Inflammatory macrophage (primary cell): Measurements from ENCODE around the gene USP46.
A peak's percentile ranks its signal among the peaks of the same experiment; 100 is the strongest.

Experiments
- DNase-seq, 2 donors: peaks; one replicate each; pipeline ENCODE4 v3.0.0-alpha.2; 2020 to 2022
- total RNA-seq, 18 experiments: gene quantifications; one replicate each; lab custom pipeline; 2026; ENCODE audit warnings: mixed read lengths in 6 of 18, inconsistent platforms in 2 of 18; lab: John Stamatoyannopoulos, UW

Gene USP46, protein sequence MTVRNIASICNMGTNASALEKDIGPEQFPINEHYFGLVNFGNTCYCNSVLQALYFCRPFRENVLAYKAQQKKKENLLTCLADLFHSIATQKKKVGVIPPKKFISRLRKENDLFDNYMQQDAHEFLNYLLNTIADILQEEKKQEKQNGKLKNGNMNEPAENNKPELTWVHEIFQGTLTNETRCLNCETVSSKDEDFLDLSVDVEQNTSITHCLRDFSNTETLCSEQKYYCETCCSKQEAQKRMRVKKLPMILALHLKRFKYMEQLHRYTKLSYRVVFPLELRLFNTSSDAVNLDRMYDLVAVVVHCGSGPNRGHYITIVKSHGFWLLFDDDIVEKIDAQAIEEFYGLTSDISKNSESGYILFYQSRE
- 8.3 to 34.8 (median 21.3) reads per million in 18 experiments for total RNA-seq

GRCh38 chr4:52659001-52659721, at the start of gene USP46:
USP46 (minus strand) TSS chr4:52659301; CDS start chr4:52659150, 151 bp downstream.
- peak; percentile 46 to 75 for DNase-seq

- no peak for DNase-seq
These were observed 45.6 kb upstream of the USP46 start for GRCh38 chr4:52704661-52705060.

DNA sequence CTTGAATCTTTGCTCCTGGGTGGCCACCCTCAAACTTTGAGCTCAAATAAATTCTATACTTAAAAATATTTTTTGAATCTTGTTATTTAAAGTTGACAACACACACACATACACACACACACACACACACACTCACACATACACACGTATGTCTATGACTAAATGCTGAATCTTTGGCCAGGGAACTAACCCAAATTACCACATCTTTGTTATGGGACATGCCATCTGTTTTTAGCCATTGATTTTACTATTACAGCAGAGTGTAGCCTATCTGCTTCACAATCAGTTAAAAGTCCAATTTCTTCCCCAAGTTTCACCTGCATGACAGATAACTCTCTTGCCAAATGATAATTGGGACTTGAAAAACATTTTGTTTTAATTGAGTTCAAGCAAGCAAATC, 45.0 kb upstream of the USP46 start:
- no peak for DNase-seq

DNA sequence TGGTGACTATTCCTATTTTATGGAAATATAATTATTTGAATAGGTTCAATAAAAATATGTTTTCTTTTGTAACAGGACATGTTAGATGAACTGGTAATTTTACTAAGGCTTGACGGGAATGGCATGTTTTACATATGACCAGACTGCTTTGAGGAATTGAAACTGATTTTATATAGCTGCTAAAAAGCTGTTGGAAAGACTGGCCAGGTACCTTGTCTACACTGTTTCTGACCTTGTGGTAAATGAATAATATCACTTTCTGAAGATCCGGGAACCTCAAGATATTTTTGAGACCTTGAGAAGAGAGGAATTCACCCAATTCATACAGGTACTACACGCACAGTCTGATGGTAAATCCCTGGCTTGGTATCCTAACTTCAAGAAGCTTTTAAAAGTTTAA, 42.1 kb upstream of the USP46 start:
- no peak for DNase-seq

GRCh38 chr4:52694936-52695335, 35.8 kb upstream of the USP46 start:
- no peak for DNase-seq

GRCh38 chr4:52693492-52693891, 34.4 kb upstream of the USP46 start:
- no peak for DNase-seq

- DNase-seq, result no peak
These were observed 30.0 kb upstream of the USP46 start for GRCh38 chr4:52689096-52689495.

DNA sequence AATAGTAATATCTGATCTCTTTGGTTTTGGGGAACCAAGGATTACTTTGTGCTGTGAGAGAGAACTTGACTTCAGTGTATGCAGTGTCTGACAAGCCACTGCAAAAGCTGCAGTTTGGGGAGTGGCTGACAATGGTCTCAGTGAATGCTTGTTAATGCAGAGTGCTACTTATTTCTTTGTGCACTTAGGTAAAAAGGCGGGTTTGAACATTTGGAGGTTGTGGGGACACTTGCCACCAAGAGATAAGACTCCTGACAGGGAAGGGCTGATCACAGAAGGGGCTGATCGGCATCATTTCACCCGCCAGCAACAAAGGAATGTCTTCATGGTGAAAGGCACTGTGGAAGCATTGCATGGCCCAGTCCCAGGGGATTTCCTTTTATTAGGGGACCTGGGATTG, 28.6 kb upstream of the USP46 start:
- DNase-seq, result no peak

- no peak for DNase-seq
These were observed 26.2 kb upstream of the USP46 start for GRCh38 chr4:52685316-52685715.

- DNase-seq, result no peak
These were observed 25.8 kb upstream of the USP46 start for GRCh38 chr4:52684896-52685295.

GRCh38 chr4:52680381-52680780, 21.3 kb upstream of the USP46 start:
- DNase-seq, result no peak

- no peak for DNase-seq
These were observed 17.4 kb upstream of the USP46 start for GRCh38 chr4:52676536-52676935.

DNA sequence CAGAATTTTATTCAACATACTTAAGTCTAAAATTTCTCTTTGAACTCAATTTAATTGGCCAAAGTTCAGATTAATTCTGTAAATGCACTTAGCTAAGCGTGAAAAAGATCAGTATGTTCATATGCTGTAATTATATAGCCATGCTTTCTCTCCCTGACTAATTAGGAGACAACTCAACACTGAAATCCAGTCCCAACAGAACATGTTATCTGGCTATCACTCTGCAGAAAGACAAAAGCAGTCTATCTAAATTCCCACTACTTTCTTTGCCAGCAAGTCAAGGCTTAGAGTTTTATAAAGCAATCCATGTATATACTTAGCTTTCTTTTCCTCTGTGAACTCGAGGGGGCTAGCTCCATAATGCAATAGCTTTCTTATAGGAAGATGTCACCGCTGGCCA, 16.0 kb upstream of the USP46 start:
- DNase-seq, result no peak

- no peak for DNase-seq
These were observed 11.6 kb upstream of the USP46 start for GRCh38 chr4:52670739-52671138.

DNA sequence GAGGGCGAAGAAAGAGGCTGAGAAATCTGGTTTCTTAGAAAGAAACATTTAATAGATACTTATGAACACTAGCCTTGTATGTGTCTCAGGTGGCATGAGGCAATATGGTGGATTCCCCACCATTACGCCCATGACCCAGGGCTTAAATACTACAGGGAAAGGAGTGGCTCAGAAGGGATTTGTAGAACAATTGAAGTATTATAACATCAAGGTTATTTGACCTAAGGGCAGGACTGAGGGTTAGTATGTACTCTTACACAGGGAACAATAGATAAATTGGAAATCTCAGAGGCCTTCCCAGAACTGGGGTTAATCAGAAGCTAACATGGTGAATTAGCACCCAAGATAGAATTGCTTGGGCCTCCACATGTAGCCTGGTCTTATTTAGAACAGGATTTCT, 11.0 kb upstream of the USP46 start:
- no peak for DNase-seq

GRCh38 chr4:52665592-52665991, 6.5 kb upstream of the USP46 start:
- DNase-seq, result no peak

DNA sequence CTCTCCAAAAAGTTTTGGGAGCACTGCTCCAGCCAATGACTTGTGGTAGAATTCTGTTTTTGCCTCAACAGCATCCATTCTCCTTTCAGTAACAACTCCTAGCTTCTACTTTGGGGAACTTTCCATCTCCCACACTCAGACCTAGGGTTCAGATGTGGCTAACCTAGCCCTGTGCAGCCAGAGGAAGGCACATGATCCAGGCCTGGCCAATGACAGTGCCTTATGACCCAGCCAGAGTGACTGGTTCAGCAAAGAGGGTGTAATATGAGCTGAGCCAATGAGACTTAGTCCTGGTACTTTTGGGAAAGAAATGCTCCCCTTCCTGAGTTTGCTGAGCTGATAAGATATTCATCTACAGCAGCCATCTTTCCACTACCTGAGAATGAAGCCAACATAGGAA, 5.4 kb upstream of the USP46 start:
- no peak for DNase-seq

GRCh38 chr4:52661966-52662690, 3.0 kb upstream of the USP46 start:
- no peak for DNase-seq

- no peak for DNase-seq
These were observed 1.5 kb upstream of the USP46 start for GRCh38 chr4:52660643-52661042.

DNA sequence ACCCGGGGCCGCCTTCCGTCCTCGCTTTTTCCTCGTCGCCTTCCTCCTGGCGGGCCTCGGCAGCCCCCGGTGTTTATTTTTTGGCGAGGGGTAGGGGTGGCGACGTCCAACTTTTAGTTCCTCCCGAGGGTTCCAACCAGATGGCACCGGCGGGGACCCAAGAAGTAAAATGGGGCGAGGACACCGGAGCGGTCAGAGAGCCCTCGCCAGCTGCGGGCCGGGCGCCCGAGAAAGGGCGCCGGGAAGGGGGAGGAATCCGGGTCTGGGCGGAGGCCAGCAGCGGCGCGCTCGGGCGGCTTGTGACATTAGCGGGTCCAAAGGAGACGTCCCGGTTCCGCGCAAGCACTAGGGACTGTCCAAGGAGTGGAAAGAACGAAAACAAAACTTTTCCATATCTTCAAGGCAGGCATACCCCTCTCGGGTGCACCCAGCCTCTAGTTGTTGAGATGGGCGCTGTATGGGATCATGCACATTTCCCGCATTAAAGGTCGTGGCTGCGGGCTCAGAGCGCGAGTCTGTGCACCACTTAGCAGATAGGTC, 691 bp upstream of the USP46 start:
- DNase-seq, result peak; percentile 6 to 24

- DNase-seq, result no peak
These were observed 480 bp downstream of the USP46 start for GRCh38 chr4:52658641-52659000.

GRCh38 chr4:52657618-52658501, 1.2 kb downstream of the USP46 start:
- DNase-seq, result no peak
